Stimulated activated memory B cell treated with anti-CD40 and anti-IgM and Interleukin-4, amounts not matched to agents 10 μg/mL and 1 μg/mL and 100 μg/mL, for 72 hours (primary cell): Measurements from ENCODE around the gene RASA4B.
A peak's percentile ranks its signal among the peaks of the same experiment; 100 is the strongest.

Source experiments
- ATAC-seq: fragments of 150-1000 bp; cut with Tn5 transposase; 2 replicates; pipeline ENCODE4 v1.10.0; 2021
- H3K27ac Mint-ChIP-seq: one replicate; pipeline ENCODE4 v1.8.0; 2022; ENCODE audit warnings: mild to moderate bottlenecking, mixed read lengths
- H3K27me3 Mint-ChIP-seq: one replicate; pipeline ENCODE4 v1.8.0; 2022; ENCODE audit warnings: mixed read lengths
- H3K36me3 Mint-ChIP-seq: one replicate; pipeline ENCODE4 v1.8.0; 2022; ENCODE audit warnings: mixed read lengths
- H3K4me1 Mint-ChIP-seq: one replicate; pipeline ENCODE4 v1.8.0; 2022; ENCODE audit warnings: mixed read lengths
- H3K4me3 Mint-ChIP-seq: one replicate; pipeline ENCODE4 v1.8.0; 2022; ENCODE audit warnings: mild to moderate bottlenecking, moderate library complexity, mixed read lengths
- H3K9me3 Mint-ChIP-seq: one replicate; pipeline ENCODE4 v1.8.0; 2022; ENCODE audit warnings: mixed read lengths

RASA4B gene

DNA sequence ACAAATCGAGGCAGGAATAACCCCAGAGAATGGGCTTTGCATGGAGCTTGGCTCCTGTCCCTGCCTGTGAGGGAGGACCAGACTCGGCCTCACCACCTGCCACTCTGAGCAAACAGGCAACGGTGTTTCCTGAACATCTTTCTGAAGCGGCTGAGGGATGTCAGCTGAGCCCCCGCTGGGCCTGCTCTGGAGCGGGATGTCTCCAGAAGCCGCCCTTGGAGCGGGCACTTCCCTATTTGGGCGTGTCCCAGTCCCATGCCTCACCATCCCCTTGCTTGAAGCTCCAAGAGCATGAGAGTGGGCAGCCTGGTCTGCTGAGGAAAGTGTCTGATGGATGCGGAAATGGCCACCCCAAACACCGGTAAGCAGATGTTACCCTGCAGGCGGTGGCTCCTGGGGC, 63.1 kb downstream of the RASA4B start:
- no peak for ATAC-seq
- Mint-ChIP-seq H3K4me1 (peaks cover 22% of the 10 kb centered on the region), H3K36me3 (peaks cover 34% of the 10 kb centered on the region), H3K9me3 (no peaks in the 10 kb centered on the region), H3K4me3 (no peak overlapping the region), H3K27ac (peak overlapping the region; percentile 17), H3K27me3 (no peaks in the 10 kb centered on the region)

GRCh38 chr7:102453319-102453718, 64.3 kb downstream of the RASA4B start:
- Mint-ChIP-seq H3K9me3 (no peaks in the 10 kb centered on the region), H3K4me3 (no peak overlapping the region), H3K4me1 (peaks cover 28% of the 10 kb centered on the region), H3K27me3 (no peaks in the 10 kb centered on the region), H3K36me3 (peaks cover 34% of the 10 kb centered on the region), H3K27ac (no peak overlapping the region)
- ATAC-seq = no peak

DNA sequence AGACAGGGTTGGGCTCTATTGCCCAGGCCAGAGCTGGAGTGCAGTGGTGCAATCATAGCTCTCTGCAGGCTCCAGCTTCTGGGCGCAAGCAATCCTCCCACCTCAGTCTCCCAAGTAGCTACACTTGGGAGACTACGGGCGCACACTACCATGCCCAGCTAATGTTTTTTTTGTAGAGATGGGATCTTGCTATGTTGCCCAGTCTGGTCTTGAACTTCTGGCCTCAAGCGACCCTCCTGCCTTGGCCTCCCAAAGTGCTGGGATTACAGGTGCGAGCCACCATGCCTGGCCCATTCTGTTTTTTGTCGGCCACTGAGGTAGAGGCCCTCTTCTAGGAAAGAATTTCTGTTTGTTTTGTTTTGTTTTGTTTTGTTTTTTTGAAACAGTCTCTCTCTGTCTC, 65.1 kb downstream of the RASA4B start:
- Mint-ChIP-seq H3K27me3 (no peaks in the 10 kb centered on the region), H3K36me3 (peaks cover 30% of the 10 kb centered on the region), H3K4me3 (no peak overlapping the region), H3K27ac (no peak overlapping the region), H3K4me1 (peaks cover 28% of the 10 kb centered on the region), H3K9me3 (no peaks in the 10 kb centered on the region)
- ATAC-seq = no peak

- Mint-ChIP-seq H3K27ac (no peak overlapping the region), H3K9me3 (no peaks in the 10 kb centered on the region), H3K36me3 (peaks cover 35% of the 10 kb centered on the region), H3K4me1 (peaks cover 38% of the 10 kb centered on the region), H3K4me3 (no peak overlapping the region), H3K27me3 (no peaks in the 10 kb centered on the region)
- ATAC-seq = no peak
Observed at GRCh38 chr7:102451371-102452054, 66.1 kb downstream of the RASA4B start.

DNA sequence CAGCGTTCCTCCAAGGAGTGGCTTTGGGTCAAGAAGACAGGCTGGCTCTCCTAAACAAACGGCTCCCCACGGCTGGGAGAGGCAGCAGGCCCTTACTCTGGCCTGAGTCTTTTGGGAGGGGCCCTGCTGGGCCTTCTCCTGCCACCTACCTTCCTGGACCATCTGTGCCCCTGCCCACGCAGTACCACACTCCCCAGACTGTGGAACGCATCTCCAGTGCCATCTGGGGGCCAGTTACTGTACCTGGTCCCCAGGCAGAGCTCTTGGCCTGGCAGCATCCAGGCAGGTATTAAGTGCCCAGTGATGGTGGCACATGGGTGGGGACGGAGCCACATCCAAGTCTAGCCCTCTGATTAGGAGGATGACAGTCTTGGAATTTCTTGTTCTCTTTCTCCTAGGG, 67.3 kb downstream of the RASA4B start:
- Mint-ChIP-seq H3K27ac (peak overlapping the region; percentile 66), H3K4me1 (peaks cover 43% of the 10 kb centered on the region), H3K27me3 (no peaks in the 10 kb centered on the region), H3K36me3 (peaks cover 46% of the 10 kb centered on the region), H3K4me3 (no peak overlapping the region), H3K9me3 (no peaks in the 10 kb centered on the region)
- peak; percentile 86 for ATAC-seq

GRCh38 chr7:102449136-102449535, 68.4 kb downstream of the RASA4B start:
- Mint-ChIP-seq H3K4me3 (no peak overlapping the region), H3K9me3 (no peaks in the 10 kb centered on the region), H3K4me1 (peaks cover 44% of the 10 kb centered on the region), H3K27me3 (no peaks in the 10 kb centered on the region), H3K27ac (peak overlapping the region; percentile 54), H3K36me3 (peaks cover 46% of the 10 kb centered on the region)
- ATAC-seq = no peak

DNA sequence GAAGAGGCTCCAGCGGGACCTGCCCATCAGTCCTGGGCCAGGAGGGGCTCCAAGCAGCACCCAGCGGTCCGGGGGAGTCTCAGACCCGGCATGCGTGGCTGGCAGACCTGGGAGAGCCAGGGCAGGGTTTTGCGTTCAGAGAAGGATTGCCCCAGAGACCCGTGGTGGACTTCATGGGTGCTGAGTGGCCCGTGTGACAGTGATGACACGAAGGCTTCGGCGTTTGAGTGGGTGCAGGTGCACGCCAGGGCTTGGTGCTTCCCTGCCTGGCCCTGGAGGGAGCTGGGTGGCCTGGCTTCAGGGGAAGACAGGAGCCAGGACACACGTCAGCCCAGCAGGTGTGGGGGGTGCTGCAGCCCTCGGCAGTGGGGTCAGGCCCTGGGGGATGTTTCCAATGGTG, 70.3 kb downstream of the RASA4B start:
- H3K27me3 Mint-ChIP-seq = no peaks in the 10 kb centered on the region
- peak overlapping the region; percentile 93 for H3K27ac Mint-ChIP-seq
- H3K4me3 Mint-ChIP-seq = no peak overlapping the region
- peaks cover 61% of the 10 kb centered on the region for H3K36me3 Mint-ChIP-seq
- no peak for ATAC-seq
- H3K4me1 Mint-ChIP-seq = peaks cover 59% of the 10 kb centered on the region
- H3K9me3 Mint-ChIP-seq = no peaks in the 10 kb centered on the region

GRCh38 chr7:102446387-102447156, 71.0 kb downstream of the RASA4B start:
- Mint-ChIP-seq H3K36me3 (peaks cover 69% of the 10 kb centered on the region), H3K27ac (peak overlapping the region; percentile 93)

DNA sequence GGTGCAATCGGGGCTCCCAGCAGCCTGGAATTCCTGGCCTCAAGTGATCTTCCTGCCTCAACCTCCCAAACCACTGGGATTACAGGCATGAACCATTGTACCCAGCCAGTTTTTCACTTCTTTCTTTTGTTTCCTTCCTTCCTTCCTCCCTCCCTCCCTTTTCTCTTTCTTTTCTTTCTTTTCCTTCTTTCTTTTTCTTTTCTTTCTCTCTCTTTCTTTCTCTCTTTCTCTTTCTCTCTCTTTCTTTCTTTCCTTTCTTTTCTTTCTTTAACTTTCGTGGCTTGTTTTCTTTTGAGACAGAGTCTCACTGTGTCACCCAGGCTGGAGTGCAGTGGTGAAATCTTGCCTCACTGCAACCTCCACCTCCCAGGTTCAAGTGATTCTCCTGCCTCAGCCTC, 71.9 kb downstream of the RASA4B start:
- peaks cover 73% of the 10 kb centered on the region for H3K4me1 Mint-ChIP-seq
- H3K4me3 Mint-ChIP-seq = peak overlapping the region; percentile 64
- no peak for ATAC-seq
- H3K36me3 Mint-ChIP-seq = peaks cover 71% of the 10 kb centered on the region
- H3K27ac Mint-ChIP-seq = peak overlapping the region; percentile 93
- no peaks in the 10 kb centered on the region for H3K27me3 Mint-ChIP-seq
- no peaks in the 10 kb centered on the region for H3K9me3 Mint-ChIP-seq

More at GRCh38 chr7:102446387-102447156, 71.0 kb downstream of the RASA4B start:
- H3K9me3 Mint-ChIP-seq = no peaks in the 10 kb centered on the region
- no peak for ATAC-seq
- peaks cover 67% of the 10 kb centered on the region for H3K4me1 Mint-ChIP-seq
- peak overlapping the region; percentile 64 for H3K4me3 Mint-ChIP-seq
- H3K27me3 Mint-ChIP-seq = no peaks in the 10 kb centered on the region

DNA sequence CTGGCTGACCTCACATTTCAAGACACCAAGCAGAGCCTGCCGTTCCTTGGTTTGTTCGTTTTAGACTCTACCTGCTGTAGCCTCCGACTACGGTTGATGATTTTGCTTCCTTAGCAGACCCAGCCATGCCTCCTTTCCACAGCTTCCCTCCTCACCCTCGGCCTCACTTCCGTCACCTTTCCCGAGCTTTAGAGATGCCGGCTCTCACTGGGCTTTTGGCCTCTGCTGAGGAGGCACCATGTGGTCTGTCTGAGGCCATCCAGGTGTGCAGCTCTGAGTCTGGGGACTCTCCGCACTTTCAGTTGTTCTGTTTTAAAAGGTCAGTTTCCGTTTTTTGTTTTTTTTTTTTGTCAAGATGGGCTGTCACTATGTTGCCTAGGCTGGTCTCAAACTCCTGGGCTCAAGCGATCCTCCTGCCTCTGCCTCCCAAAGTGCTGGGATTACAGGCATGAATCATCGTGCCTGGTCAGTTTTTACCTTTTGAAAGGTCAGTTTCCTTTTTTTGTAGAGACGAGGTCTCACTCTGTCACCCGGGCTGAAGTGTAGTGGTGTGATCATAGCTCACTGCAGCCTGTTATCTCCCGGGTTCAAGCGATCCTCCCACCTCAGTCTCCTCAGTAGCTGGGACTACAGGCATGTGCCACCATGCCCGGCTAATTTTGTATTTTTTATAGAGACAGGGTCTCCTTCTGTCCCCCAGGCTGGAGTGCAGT, 72.5 kb downstream of the RASA4B start:
- Mint-ChIP-seq H3K4me1 (peaks cover 70% of the 10 kb centered on the region), H3K27me3 (no peaks in the 10 kb centered on the region), H3K4me3 (peak overlapping the region; percentile 75), H3K36me3 (peaks cover 66% of the 10 kb centered on the region), H3K9me3 (no peaks in the 10 kb centered on the region), H3K27ac (peak overlapping the region; percentile 93)
- peak; percentile 85 for ATAC-seq

- no peaks in the 10 kb centered on the region for H3K27me3 Mint-ChIP-seq
- no peak for ATAC-seq
- peaks cover 61% of the 10 kb centered on the region for H3K36me3 Mint-ChIP-seq
- H3K27ac Mint-ChIP-seq = peak overlapping the region; percentile 90
- peaks cover 62% of the 10 kb centered on the region for H3K4me1 Mint-ChIP-seq
- no peak overlapping the region for H3K4me3 Mint-ChIP-seq
- no peaks in the 10 kb centered on the region for H3K9me3 Mint-ChIP-seq
Observed at GRCh38 chr7:102439963-102440795, 77.4 kb downstream of the RASA4B start.

DNA sequence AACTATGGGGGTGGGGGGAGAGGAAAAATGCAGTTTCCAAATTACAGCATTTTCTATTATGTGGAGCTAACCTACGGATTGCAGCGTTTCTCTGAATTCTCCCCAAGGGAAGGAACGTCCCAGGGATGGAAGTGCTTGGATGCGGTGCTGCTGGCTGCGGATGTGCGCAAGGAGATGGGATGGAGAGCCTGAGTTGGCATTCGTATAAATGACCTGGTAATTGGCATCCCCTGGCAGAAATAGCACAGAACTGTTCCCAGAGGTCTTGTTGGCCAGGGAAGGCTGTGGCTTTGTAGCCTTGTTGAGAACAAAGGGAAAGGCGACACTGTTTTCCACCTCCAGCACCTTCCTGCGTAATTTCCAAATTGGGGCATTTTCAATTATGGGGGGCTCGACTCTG, 81.5 kb downstream of the RASA4B start:
- H3K27ac Mint-ChIP-seq = peak overlapping the region; percentile 100
- peaks cover 52% of the 10 kb centered on the region for H3K4me1 Mint-ChIP-seq
- peaks cover 42% of the 10 kb centered on the region for H3K36me3 Mint-ChIP-seq
- no peaks in the 10 kb centered on the region for H3K9me3 Mint-ChIP-seq
- H3K4me3 Mint-ChIP-seq = peak overlapping the region; percentile 97
- no peaks in the 10 kb centered on the region for H3K27me3 Mint-ChIP-seq
- no peak for ATAC-seq

DNA sequence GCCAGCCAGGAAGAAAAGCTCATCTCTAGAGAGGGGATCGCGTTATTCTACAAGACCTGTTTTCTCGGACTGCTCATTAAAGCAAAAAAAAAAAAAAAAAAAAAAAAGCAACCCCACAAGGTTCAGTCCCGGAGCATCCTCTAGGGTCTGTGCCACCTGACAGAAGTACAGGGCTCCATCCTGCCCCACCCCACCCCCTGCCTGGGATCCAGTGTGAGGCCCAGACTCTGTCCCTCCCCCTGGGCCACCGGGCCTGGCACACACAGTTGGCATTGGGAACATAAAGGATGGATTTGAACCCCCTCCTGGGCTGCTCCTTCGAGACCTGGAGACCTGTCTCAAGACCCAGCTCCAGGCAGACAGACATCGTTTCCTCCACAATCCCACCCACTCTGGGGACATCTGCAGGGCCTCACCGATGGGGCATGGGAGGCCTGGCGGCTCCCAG, 83.5 kb downstream of the RASA4B start:
- H3K4me1 Mint-ChIP-seq = peaks cover 63% of the 10 kb centered on the region
- H3K36me3 Mint-ChIP-seq = peaks cover 45% of the 10 kb centered on the region
- H3K4me3 Mint-ChIP-seq = peak overlapping the region; percentile 97
- ATAC-seq = peak; percentile 41
- H3K9me3 Mint-ChIP-seq = no peaks in the 10 kb centered on the region
- no peaks in the 10 kb centered on the region for H3K27me3 Mint-ChIP-seq
- peak overlapping the region; percentile 100 for H3K27ac Mint-ChIP-seq

DNA sequence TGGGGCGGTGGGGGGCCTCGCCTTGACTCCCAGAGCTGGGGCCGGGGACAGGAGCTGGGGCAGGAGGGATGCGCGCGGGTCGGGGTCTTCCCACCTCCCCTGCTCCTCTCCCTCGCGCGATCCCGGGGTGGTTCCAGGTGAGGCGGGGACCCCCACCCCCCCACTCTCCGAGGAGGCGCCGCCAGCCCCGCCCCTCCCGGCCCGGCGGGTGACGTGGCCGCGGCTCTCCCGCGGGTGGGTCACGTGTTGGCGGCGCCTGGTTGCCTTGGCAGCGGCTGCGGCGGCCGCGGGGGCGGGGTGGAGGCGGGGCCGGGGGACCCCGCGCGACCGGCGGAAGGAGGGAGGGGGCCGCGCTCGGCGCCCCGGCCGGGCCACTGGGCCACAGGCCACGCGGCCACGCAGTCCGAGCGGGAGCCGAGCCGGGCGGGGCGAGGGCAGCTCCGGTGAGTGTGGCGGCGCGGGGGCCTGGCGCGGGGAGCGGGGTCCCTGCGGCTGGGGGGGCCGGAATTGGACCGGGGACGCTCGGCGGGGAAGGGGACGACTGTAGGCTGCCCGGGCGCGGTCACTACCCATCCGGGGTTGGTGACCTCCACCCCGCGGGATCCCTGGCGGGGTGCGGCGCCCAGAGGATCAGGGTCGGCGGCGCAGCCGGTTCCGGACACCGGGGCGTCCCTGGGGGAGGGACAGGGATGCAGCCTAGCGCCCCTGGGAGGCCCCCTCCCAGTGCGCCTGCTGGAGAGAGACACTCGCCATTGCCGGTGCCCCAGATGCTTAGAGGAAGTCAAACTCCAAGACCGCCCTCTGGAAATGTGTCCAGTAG, 84.1 kb downstream of the RASA4B start, which contains the start of gene ORAI2:
TSS of gene ORAI2 (plus strand) at position 357 of the 820 bp plus-strand sequence. CDS start 5,382 bp downstream, outside the sequence.
- H3K4me1 Mint-ChIP-seq = peaks cover 62% of the 10 kb centered on the region
- H3K36me3 Mint-ChIP-seq = peaks cover 39% of the 10 kb centered on the region
- H3K9me3 Mint-ChIP-seq = no peaks in the 10 kb centered on the region
- H3K27me3 Mint-ChIP-seq = no peaks in the 10 kb centered on the region
- H3K4me3 Mint-ChIP-seq = peak within 1 kb of the TSS; percentile 97
- H3K27ac Mint-ChIP-seq = peak within 1 kb of the TSS; percentile 100
- peak; percentile 88 for ATAC-seq
